Measurements from ENCODE around the gene SPATA6.
"Not testable (repeated sequence)": the region's sequence is repeated elsewhere in the genome, so short reads cannot be mapped to it uniquely, and the experiment has no call there.

DNA sequence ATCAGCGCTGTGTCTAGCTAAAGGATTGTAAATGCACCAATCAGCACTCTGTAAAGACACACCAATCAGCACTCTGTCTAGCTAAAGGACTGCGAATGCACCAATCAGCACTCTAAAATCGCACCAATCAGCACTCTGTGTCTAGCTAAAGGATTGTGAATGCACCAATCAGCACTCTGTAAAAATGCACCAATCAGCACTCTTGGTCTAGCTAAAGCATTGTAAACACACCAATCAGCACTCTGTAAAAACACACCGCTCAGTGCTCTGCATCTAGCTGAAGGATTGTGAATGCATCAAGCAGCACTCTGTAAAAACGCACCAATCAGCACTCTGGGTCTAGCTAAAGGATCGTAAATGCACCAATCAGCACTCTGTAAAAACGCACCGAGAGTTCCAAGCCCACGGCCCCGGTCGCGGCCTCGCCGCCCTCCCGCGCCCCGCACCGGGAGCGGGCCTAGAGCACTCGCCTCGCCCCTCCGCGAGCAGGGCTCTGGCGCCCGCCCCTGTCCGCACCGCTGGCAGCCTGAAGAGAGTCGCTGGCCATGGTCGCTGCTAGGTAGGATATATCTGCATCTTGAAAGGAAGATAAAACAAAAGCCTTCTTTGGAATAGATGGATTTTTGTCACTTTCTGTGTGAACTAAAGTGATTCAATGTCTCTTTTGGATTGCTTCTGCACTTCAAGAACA is 36.5 kb downstream of the SPATA6 start:
- TF ChIP-seq, protein P1, sequence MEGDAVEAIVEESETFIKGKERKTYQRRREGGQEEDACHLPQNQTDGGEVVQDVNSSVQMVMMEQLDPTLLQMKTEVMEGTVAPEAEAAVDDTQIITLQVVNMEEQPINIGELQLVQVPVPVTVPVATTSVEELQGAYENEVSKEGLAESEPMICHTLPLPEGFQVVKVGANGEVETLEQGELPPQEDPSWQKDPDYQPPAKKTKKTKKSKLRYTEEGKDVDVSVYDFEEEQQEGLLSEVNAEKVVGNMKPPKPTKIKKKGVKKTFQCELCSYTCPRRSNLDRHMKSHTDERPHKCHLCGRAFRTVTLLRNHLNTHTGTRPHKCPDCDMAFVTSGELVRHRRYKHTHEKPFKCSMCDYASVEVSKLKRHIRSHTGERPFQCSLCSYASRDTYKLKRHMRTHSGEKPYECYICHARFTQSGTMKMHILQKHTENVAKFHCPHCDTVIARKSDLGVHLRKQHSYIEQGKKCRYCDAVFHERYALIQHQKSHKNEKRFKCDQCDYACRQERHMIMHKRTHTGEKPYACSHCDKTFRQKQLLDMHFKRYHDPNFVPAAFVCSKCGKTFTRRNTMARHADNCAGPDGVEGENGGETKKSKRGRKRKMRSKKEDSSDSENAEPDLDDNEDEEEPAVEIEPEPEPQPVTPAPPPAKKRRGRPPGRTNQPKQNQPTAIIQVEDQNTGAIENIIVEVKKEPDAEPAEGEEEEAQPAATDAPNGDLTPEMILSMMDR (conservative IDR thresholded peaks at IDR 0.05; ENCODE audit: low read depth in 2 of 2): not testable (repeated sequence)
- not testable (repeated sequence) for TF ChIP-seq EZH2phosphoT487 (IDR thresholded peaks at IDR 0.05; ENCODE audit: unreplicated experiment); REST (IDR thresholded peaks at IDR 0.05; ENCODE audit: unreplicated experiment); POLR2AphosphoS5 (IDR thresholded peaks at IDR 0.05; ENCODE audit: low read depth); CREB1 (CRISPR knock-in tag; IDR thresholded peaks at IDR 0.05; ENCODE audit: low read depth); JUNB (IDR thresholded peaks at IDR 0.05; ENCODE audit: unreplicated experiment)
